ENCODE data around the gene RETN. TPM values are rescaled to one million over a fixed set of nuclear protein-coding genes. Genes with fewer than 3 reads are reported as not detected.
"Not testable (repeated sequence)": the region's sequence is repeated elsewhere in the genome, so short reads cannot be mapped to it uniquely, and the experiment has no call there.

The RETN gene
- total RNA-seq, 3 donors from 2014 or later = not detected

GRCh38 chr19:7642295-7643030, 26.4 kb upstream of the RETN start:
- no peak for DNase-seq (ENCODE audit: low spot score in 2 of 2)
- no peak for TF ChIP-seq POLR2A (IDR thresholded peaks at IDR 0.05)

DNA sequence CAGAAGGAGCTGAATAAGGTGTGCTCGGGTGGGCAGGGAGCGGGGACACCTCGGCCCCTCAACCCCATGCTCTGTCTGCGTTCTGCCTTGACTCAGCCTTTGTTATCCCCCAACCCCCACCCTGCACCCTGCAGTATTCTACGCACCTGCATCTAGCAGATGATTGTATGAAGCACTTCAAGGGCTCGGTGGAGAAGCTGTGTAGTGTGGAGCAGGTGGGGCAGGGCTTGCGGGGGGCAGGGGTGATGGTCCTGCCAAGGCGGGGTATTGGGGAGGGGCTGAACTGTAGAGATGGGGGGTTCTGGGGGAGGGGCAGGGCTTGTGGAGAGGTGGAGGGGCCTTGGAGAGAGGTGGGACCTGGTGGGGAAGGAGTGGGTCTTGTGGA, 25.8 kb upstream of the RETN start:
- intact Hi-C loops (cut with DNase I; ENCODE audit: low total_unique reads) = no loop called here
- TF ChIP-seq POLR2A (IDR thresholded peaks at IDR 0.05) = no peak
- TF ChIP-seq, protein P1, sequence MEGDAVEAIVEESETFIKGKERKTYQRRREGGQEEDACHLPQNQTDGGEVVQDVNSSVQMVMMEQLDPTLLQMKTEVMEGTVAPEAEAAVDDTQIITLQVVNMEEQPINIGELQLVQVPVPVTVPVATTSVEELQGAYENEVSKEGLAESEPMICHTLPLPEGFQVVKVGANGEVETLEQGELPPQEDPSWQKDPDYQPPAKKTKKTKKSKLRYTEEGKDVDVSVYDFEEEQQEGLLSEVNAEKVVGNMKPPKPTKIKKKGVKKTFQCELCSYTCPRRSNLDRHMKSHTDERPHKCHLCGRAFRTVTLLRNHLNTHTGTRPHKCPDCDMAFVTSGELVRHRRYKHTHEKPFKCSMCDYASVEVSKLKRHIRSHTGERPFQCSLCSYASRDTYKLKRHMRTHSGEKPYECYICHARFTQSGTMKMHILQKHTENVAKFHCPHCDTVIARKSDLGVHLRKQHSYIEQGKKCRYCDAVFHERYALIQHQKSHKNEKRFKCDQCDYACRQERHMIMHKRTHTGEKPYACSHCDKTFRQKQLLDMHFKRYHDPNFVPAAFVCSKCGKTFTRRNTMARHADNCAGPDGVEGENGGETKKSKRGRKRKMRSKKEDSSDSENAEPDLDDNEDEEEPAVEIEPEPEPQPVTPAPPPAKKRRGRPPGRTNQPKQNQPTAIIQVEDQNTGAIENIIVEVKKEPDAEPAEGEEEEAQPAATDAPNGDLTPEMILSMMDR (IDR thresholded peaks at IDR 0.05) = no peak
- no peak for TF ChIP-seq POLR2AphosphoS5 (IDR thresholded peaks at IDR 0.05)
- Histone ChIP-seq H3K27ac (no peak overlapping the region), H3K27me3 (no peaks in the 10 kb centered on the region), H3K4me1 (no peaks in the 10 kb centered on the region), H3K9me3 (no peaks in the 10 kb centered on the region), H3K36me3 (no peaks in the 10 kb centered on the region), H3K4me3 (no peak overlapping the region)
- no peak for DNase-seq (ENCODE audit: low spot score in 2 of 2)

More at GRCh38 chr19:7642295-7643030, 26.4 kb upstream of the RETN start:
- Histone ChIP-seq H3K36me3 (no peaks in the 10 kb centered on the region), H3K27ac (no peak overlapping the region), H3K9me3 (no peaks in the 10 kb centered on the region), H3K27me3 (no peaks in the 10 kb centered on the region), H3K4me3 (no peak overlapping the region), H3K4me1 (no peaks in the 10 kb centered on the region)
- intact Hi-C loops (cut with DNase I; ENCODE audit: low total_unique reads) = no loop called here

- H3K27me3 ChIP-seq; intact Hi-C loops (cut with DNase I; ENCODE audit: low total_unique reads); H3K36me3 ChIP-seq; H3K4me1 ChIP-seq; H3K4me3 ChIP-seq; DNase-seq (ENCODE audit: low spot score in 2 of 2); H3K27ac ChIP-seq; H3K9me3 ChIP-seq: not testable (repeated sequence)
Measured at GRCh38 chr19:7643629-7644549, 25.0 kb upstream of the RETN start.

DNA sequence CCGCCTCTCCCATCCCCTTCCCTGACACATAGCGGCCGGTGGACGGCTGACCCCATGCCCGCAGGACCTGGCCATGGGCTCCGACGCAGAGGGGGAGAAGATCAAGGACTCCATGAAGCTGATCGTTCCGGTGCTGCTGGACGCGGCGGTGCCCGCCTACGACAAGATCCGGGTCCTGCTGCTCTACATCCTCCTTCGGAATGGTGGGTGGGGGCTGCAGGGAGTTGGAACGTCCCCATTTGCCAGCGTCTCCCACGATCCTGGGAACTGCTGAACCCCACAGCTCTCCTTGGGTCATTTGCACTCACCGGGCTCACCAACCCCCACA, 24.3 kb upstream of the RETN start:
- no peaks in the 10 kb centered on the region for H3K9me3 ChIP-seq
- no peak overlapping the region for H3K27ac ChIP-seq
- TF ChIP-seq POLR2A (IDR thresholded peaks at IDR 0.05) (no peak), POLR2AphosphoS5 (IDR thresholded peaks at IDR 0.05) (no peak)
- TF ChIP-seq, protein P1 (IDR thresholded peaks at IDR 0.05) = no peak
- DNase-seq (ENCODE audit: low spot score in 2 of 2) = no peak
- no peaks in the 10 kb centered on the region for H3K36me3 ChIP-seq
- no peaks in the 10 kb centered on the region for H3K27me3 ChIP-seq
- no peaks in the 10 kb centered on the region for H3K4me1 ChIP-seq
- intact Hi-C loops (cut with DNase I; ENCODE audit: low total_unique reads) = no loop called here
- H3K4me3 ChIP-seq = no peak overlapping the region

GRCh38 chr19:7645163-7645562, 23.7 kb upstream of the RETN start:
- Histone ChIP-seq H3K9me3 (no peaks in the 10 kb centered on the region), H3K27me3 (no peaks in the 10 kb centered on the region), H3K4me3 (no peak overlapping the region), H3K4me1 (no peaks in the 10 kb centered on the region), H3K36me3 (no peaks in the 10 kb centered on the region), H3K27ac (no peak overlapping the region)
- no peak for DNase-seq (ENCODE audit: low spot score in 2 of 2)
- intact Hi-C loops (cut with DNase I; ENCODE audit: low total_unique reads) = no loop called here
- TF ChIP-seq, protein P1 (IDR thresholded peaks at IDR 0.05) = no peak
- TF ChIP-seq POLR2A (IDR thresholded peaks at IDR 0.05) (no peak), POLR2AphosphoS5 (IDR thresholded peaks at IDR 0.05) (no peak)

All from breast epithelium (tissue), 4 donors.